Common myeloid progenitor, CD34-positive (primary cell): ENCODE results near the gene RGMA.

ENCODE experiments used
- CTCF ChIA-PET: fragments of 350-600 bp; sonication (Branson Sonifier 250); formaldehyde crosslinking; loops from one replicate; lab custom pipeline; 2021; ENCODE audit warnings: antibody characterized with exemption; lab: Charles Lee
- POLR2A ChIA-PET: fragments of 350-600 bp; sonication (Branson Sonifier 250); formaldehyde crosslinking; loops from one replicate; lab custom pipeline; 2021; ENCODE audit warnings: antibody characterized with exemption; lab: Charles Lee
- DNase-seq, 3 donors: peaks; one replicate each; pipeline versions ENCODE4 v3.0.0 to v3.0.0-alpha.2; 2013
- H3K27ac ChIP-seq, 2 experiments: 1 replicate in 1 of 2; 2 replicates in 1 of 2; pipeline ENCODE4 v1.7.0; 2013; ENCODE audit warnings: inconsistent platforms in 2 of 2, low read length in 2 of 2, mild to moderate bottlenecking in 2 of 2, low read depth in 1 of 2, moderate library complexity in 1 of 2; ENCODE audit not compliant: severe bottlenecking in 2 of 2, insufficient read depth in 1 of 2, poor library complexity in 1 of 2
- H3K27me3 ChIP-seq, 5 experiments: replicated peaks in 2 of 5; 1 replicate in 3 of 5; 2 replicates in 2 of 5; pipeline versions ENCODE4 v1.6.1 to v1.7.0; 2013; ENCODE audit warnings: low read length in 4 of 5, mild to moderate bottlenecking in 2 of 5, moderate library complexity in 2 of 5, inconsistent platforms in 1 of 5; ENCODE audit not compliant: insufficient read depth in 5 of 5, control insufficient read depth in 4 of 5
- H3K36me3 ChIP-seq, 4 experiments: 1 replicate in 2 of 4; 2 replicates in 2 of 4; pipeline versions ENCODE4 v1.6.1 to v1.7.0; 2013; ENCODE audit warnings: low read length in 3 of 4, control low read depth in 1 of 4, mild to moderate bottlenecking in 1 of 4; ENCODE audit not compliant: control insufficient read depth in 4 of 4, insufficient read depth in 4 of 4
- H3K4me1 ChIP-seq, 4 experiments: 1 replicate in 3 of 4; 2 replicates in 1 of 4; pipeline versions ENCODE4 v1.6.1 to v1.7.1; 2013; ENCODE audit warnings: low read length in 3 of 4, mild to moderate bottlenecking in 3 of 4, control low read depth in 1 of 4, inconsistent platforms in 1 of 4, moderate library complexity in 1 of 4; ENCODE audit not compliant: control insufficient read depth in 4 of 4, insufficient read depth in 4 of 4; ENCODE audit errors: control extremely low read depth in 1 of 4
- H3K4me3 ChIP-seq, 7 experiments: 1 replicate in 4 of 7; 2 replicates in 3 of 7; pipeline versions ENCODE4 v1.5.1 to v1.7.0; 2013; ENCODE audit warnings: mild to moderate bottlenecking in 7 of 7, low read length in 6 of 7, moderate library complexity in 6 of 7, inconsistent platforms in 2 of 7, low read depth in 2 of 7, control low read depth in 1 of 7; ENCODE audit not compliant: insufficient read depth in 4 of 7, control insufficient read depth in 1 of 7; ENCODE audit errors: extremely low read depth in 1 of 7
- H3K9me3 ChIP-seq, 5 experiments: 1 replicate in 4 of 5; 2 replicates in 1 of 5; pipeline versions ENCODE4 v1.6.1 to v1.7.1; 2013; ENCODE audit warnings: low read length in 4 of 5, mild to moderate bottlenecking in 2 of 5, inconsistent platforms in 1 of 5, low read depth in 1 of 5, moderate library complexity in 1 of 5; ENCODE audit not compliant: control insufficient read depth in 4 of 5, insufficient read depth in 2 of 5; ENCODE audit errors: control extremely low read depth in 1 of 5
- WGBS: methylation state at CpG from one replicate; pipeline ENCODE4 v1.1.5; 2013; ENCODE audit not compliant: insufficient coverage; 5-methylcytosine and 5-hydroxymethylcytosine counted together

RGMA gene

DNA sequence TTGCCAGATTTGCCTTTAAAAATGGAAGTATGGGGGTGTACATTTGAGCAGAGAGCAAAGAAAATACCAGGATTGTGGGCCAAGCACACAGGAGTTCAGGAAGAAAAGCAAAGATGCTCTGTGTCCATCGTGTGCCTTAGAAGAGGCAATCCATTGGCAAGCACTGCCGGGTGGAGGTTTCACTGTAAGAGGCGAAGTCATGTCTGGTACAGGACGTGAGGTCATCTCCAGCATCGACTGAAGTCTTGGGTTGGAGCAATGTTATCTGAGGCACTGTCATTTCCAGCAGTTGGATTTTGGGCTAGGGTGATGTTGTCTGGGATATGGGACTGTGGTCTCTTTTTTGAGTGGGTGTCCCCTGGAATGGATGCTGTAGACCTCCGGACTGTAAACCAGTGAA lies 4.8 kb upstream of the RGMA start:
- no peak overlapping the region for H3K4me3 ChIP-seq
- H3K4me1 ChIP-seq: peaks cover 0 to 9% (median 5%) of the 10 kb centered on the region in 4 experiments
- H3K36me3 ChIP-seq: no peaks in the 10 kb centered on the region
- WGBS: 86% methylated on average over 5 of the region's 6 CpGs
- H3K27me3 ChIP-seq: peaks cover 0 to 42% (median 14%) of the 10 kb centered on the region in 5 experiments
- no peaks in the 10 kb centered on the region for H3K9me3 ChIP-seq
- no peak overlapping the region for H3K27ac ChIP-seq
- ChIA-PET POLR2A (no interaction called here), CTCF (no interaction called here)
- DNase-seq: no peak

GRCh38 chr15:93091465-93091864 lies 2.5 kb upstream of the RGMA start:
- Histone ChIP-seq H3K36me3 (no peaks in the 10 kb centered on the region), H3K4me3 (no peak overlapping the region), H3K9me3 (no peaks in the 10 kb centered on the region), H3K27ac (no peak overlapping the region), H3K27me3 (peaks cover 4 to 65% (median 24%) of the 10 kb centered on the region in 5 experiments), H3K4me1 (peaks cover 0 to 20% (median 14%) of the 10 kb centered on the region in 4 experiments)
- ChIA-PET POLR2A (no interaction called here), CTCF (interaction anchor here (1.3 kb wide), 1 partner anchor 1028 kb away, joined by 4 read pairs; no protein-coding TSS in a partner anchor)
- 58% methylated on average over 6 of the region's 11 CpGs for WGBS
- no peak for DNase-seq

GRCh38 chr15:93089727-93090305 lies 805 bp upstream of the RGMA start:
- peak in 1 of 3 donors; percentile 33 for DNase-seq
- CTCF ChIA-PET: interaction anchor here (1.2 kb wide), 1 partner anchor 19 kb away, joined by 3 read pairs; no protein-coding TSS in a partner anchor
- H3K4me1 ChIP-seq: peaks cover 0 to 20% (median 14%) of the 10 kb centered on the region in 4 experiments
- 21% methylated on average over 21 of the region's 29 CpGs for WGBS
- H3K27me3 ChIP-seq: peaks cover 6 to 77% (median 28%) of the 10 kb centered on the region in 5 experiments
- no peaks in the 10 kb centered on the region for H3K36me3 ChIP-seq
- POLR2A ChIA-PET: interaction anchor here (1.1 kb wide), 1 partner anchor 11 kb away, joined by 7 read pairs; no protein-coding TSS in a partner anchor
- H3K27ac ChIP-seq: no peak overlapping the region
- no peaks in the 10 kb centered on the region for H3K9me3 ChIP-seq
- peak overlapping the region in 3 of 7 experiments; percentile 39 to 65 (median 40) for H3K4me3 ChIP-seq

DNA sequence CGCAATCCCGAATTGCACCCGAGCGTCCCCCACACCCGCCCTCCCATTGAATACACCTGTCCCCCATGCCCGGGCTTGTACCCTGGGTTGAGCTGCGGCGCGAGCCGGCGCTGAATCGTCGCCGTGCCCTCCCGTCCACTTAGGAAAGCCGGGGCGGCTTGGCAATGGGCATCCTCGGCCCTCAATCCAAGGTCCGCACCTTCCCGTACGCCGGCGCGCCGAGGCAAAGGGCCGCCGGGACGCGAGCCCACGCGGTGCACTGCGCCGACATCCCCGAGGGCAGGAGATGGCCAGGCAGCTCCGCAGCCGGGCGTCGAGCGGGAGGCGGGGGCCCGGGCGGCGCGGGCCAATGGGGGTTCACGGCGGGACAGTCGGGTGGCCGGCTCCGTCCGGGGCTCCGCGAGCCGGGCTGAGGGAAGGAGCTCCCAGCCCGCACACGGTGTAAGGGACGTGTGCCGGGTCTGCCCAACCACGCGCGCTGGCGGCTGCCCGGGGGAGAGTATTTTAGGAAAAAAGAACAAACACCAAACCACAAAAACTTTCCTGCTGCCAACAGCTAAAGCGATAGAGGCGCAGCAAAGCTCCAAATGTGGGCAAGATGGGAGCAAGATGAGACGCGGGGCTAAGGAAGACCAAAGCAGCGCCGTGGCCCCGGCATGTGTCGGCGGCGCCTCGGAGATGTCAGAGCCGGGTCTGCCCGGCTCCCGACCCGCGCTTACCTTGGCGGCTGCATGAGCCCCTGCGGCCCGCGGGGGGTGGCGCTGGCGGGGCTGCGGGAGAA lies 621 bp downstream of the RGMA start:
- H3K4me1 ChIP-seq: peaks cover 0 to 20% (median 14%) of the 10 kb centered on the region in 4 experiments
- H3K27ac ChIP-seq: no peak overlapping the region
- no peaks in the 10 kb centered on the region for H3K9me3 ChIP-seq
- H3K4me3 ChIP-seq: peak overlapping the region; percentile 19 to 73 (median 44)
- ChIA-PET POLR2A (no interaction called here), CTCF (interaction anchor here (1.0 to 2.0 kb wide), 18 partner anchors 10 to 1243 kb away, joined by 3 to 17 read pairs (median 4); no protein-coding TSS in a partner anchor)
- peaks cover 6 to 77% (median 25%) of the 10 kb centered on the region in 5 experiments for H3K27me3 ChIP-seq
- H3K36me3 ChIP-seq: no peaks in the 10 kb centered on the region
- 0% methylated on average over 55 of the region's 85 CpGs for WGBS
- peak in 2 of 3 donors; percentile 40 to 46 for DNase-seq

- no peaks in the 10 kb centered on the region for H3K9me3 ChIP-seq
- peak; percentile 75 to 88 (median 85) for DNase-seq
- peaks cover 6 to 74% (median 25%) of the 10 kb centered on the region in 5 experiments for H3K27me3 ChIP-seq
- peak overlapping the region in 3 of 7 experiments; percentile 30 to 73 (median 57) for H3K4me3 ChIP-seq
- ChIA-PET POLR2A (interaction anchor here (0.6 kb wide), 1 partner anchor 888 kb away, joined by 3 read pairs; no protein-coding TSS in a partner anchor), CTCF (interaction anchor here (1.0 to 2.0 kb wide), 17 partner anchors 9 to 1243 kb away, joined by 3 to 17 read pairs (median 4); no protein-coding TSS in a partner anchor)
- H3K36me3 ChIP-seq: no peaks in the 10 kb centered on the region
- H3K27ac ChIP-seq: no peak overlapping the region
- peaks cover 0 to 20% (median 14%) of the 10 kb centered on the region in 4 experiments for H3K4me1 ChIP-seq
- under 1% methylated on average over 14 of the region's 14 CpGs for WGBS
These were observed 1.2 kb downstream of the RGMA start for GRCh38 chr15:93087825-93088199.

GRCh38 chr15:93086791-93087190 lies 2.2 kb downstream of the RGMA start:
- ChIA-PET POLR2A (no interaction called here), CTCF (interaction anchor here (1.7 kb wide), 1 partner anchor 58 kb away, joined by 7 read pairs; no protein-coding TSS in a partner anchor)
- Histone ChIP-seq H3K36me3 (no peaks in the 10 kb centered on the region), H3K9me3 (no peaks in the 10 kb centered on the region), H3K27ac (no peak overlapping the region), H3K4me3 (no peak overlapping the region), H3K4me1 (peaks cover 0 to 20% (median 14%) of the 10 kb centered on the region in 4 experiments), H3K27me3 (peaks cover 6 to 64% (median 23%) of the 10 kb centered on the region in 5 experiments)
- 100% methylated on average over 1 of the region's 2 CpGs for WGBS
- no peak for DNase-seq
